HG03135 (cell line): Measurements from ENCODE around the gene EIF3M.
"Not testable (repeated sequence)": the region's sequence is repeated elsewhere in the genome, so short reads cannot be mapped to it uniquely, and the experiment has no call there.

ENCODE experiments used
- ATAC-seq: cut with Tn5 transposase; IDR thresholded peaks from one replicate; pipeline ENCODE4 v1.9.1; 2021; ENCODE audit warnings: mild to moderate bottlenecking, moderate library complexity; ENCODE audit not compliant: unreplicated experiment

EIF3M gene

GRCh38 chr11:32594272-32594671 is 10.6 kb downstream of the EIF3M start:
- ATAC-seq: no peak

GRCh38 chr11:32596114-32596513 is 12.5 kb downstream of the EIF3M start:
- ATAC-seq: not testable (repeated sequence)

- no peak for ATAC-seq
Observed at GRCh38 chr11:32597921-32598320, 14.3 kb downstream of the EIF3M start.

- ATAC-seq: no peak
Observed at GRCh38 chr11:32602657-32603415, 19.2 kb downstream of the EIF3M start.

- no peak for ATAC-seq
Observed at GRCh38 chr11:32606220-32606619, 22.6 kb downstream of the EIF3M start.

- not testable (repeated sequence) for ATAC-seq
Observed at GRCh38 chr11:32608826-32609225, 25.2 kb downstream of the EIF3M start.

GRCh38 chr11:32610797-32611352 is 27.2 kb downstream of the EIF3M start:
- ATAC-seq: no peak

GRCh38 chr11:32613500-32614151 is 30.0 kb downstream of the EIF3M start:
- ATAC-seq: no peak

- ATAC-seq: no peak
Observed at GRCh38 chr11:32615422-32615821, 31.8 kb downstream of the EIF3M start.

GRCh38 chr11:32616903-32617302 is 33.3 kb downstream of the EIF3M start:
- no peak for ATAC-seq

GRCh38 chr11:32630844-32631243 is 47.2 kb downstream of the EIF3M start:
- no peak for ATAC-seq

- no peak for ATAC-seq
Observed at GRCh38 chr11:32635819-32636218, 52.2 kb downstream of the EIF3M start.

- no peak for ATAC-seq
Observed at GRCh38 chr11:32641361-32641760, 57.7 kb downstream of the EIF3M start.

GRCh38 chr11:32643526-32643925 is 59.9 kb downstream of the EIF3M start:
- ATAC-seq: no peak
